Stimulated activated CD4-positive, alpha-beta T cell treated with anti-CD3 and anti-CD28 coated beads, Interleukin-4, amount 100 ng/mL, for 4 hours (primary cell): ENCODE measurements around the gene LIMS2.

ENCODE experiments used
- DNase-seq, 2 experiments: peaks; one replicate each; pipeline ENCODE4 v3.0.0-alpha.2; 2020

Gene LIMS2, protein sequence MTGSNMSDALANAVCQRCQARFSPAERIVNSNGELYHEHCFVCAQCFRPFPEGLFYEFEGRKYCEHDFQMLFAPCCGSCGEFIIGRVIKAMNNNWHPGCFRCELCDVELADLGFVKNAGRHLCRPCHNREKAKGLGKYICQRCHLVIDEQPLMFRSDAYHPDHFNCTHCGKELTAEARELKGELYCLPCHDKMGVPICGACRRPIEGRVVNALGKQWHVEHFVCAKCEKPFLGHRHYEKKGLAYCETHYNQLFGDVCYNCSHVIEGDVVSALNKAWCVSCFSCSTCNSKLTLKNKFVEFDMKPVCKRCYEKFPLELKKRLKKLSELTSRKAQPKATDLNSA

GRCh38 chr2:127675331-127676261, at the start of gene LIMS2:
Gene LIMS2, minus strand, starts transcription at chr2:127675530. Its CDS starts 506 bp downstream, at chr2:127675024.
- no peak for DNase-seq

- DNase-seq = no peak
Observed at GRCh38 chr2:127722807-127723206, 47.5 kb upstream of the LIMS2 start.

DNA sequence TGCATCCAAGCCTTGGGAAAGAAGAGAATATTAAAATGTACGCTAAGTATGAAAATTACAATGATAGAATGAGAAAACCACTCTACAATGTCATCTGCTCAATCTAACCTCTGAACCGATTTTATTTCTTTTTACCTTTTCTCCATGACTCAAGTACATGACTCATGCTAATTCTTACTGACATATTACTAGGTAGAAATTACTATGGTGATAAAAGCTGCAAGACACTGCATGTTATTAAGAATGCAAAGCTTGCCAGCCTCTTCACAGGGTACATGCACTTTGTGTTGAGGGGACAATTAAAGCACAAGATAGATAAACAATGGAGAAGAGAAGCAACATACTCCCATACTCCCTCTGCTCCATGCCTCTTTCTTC, 46.6 kb upstream of the LIMS2 start:
- no peak for DNase-seq

DNA sequence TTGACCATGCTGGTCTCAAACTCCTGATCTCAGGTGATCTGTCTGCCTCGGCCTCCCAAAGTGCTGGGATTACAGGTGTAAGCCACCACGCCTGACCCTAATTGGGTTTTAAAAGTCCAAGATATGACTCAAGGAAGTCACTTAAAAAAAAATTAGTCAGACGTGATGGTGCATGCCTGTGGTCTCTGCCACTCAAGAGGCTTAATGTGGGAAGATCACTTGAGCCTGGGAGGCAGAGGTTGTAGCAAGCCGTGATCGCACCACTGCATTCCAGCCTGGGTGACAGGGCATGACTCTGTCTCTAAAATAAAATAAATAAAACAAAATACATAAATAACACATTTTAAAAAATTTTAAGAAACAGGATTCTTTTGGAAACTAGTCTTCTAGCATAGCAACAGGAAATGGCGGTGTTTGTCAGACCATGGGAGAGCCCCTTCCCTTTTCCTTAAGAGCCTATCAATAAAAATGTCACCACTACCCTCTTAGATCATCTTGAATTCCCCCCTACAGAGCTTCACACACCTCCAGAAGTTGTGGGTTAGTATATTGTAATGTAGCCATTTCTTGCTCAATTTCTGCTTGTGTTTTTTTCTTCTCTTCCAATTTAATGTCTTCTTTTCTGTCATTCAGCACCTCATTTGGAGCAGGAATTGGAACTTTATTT, 46.1 kb upstream of the LIMS2 start:
- no peak for DNase-seq

DNA sequence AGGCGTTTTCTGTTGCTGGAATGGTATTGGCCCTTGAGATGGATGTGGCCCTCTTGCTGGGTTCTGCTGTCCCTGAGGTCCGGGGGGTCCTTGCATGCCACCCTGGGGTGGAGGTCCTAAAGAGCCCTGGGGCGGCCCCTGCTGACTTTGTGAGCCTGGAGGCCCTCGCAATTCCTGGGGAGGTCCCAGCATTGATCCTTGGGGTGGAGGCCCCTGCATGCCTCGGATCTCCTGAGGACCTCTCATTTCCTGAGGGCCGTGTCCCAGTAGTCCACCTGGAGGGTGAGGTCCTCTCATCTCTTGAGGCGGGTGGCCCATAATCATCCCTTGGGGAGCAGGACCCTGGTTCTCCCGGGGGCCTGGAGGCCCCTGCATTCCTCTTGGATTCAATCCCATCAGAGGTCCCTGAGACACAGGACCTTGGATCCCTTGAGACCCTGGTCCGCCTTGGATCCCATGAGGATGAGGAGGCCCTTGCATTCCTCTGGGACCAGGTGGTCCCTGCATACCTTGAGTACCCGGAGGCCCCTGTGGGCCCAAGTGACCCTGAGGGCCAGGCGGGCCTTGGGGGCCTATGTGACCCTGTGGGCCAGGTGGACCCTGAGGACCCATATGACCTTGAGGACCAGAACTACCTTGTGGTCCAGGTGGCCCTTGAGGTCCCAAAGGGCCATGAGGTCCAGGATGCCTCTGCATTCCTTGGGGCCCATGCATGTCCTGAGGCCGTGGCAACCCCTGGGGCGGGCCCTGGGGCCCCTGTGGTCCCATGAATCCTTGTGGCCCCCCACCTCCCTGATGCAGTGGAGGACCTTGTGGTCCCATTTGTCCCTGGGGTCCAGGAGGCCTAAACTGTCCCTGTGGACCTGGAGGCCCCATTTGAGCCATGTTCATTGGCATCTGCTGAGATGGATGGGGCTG, 44.2 kb upstream of the LIMS2 start:
- DNase-seq = no peak

- DNase-seq = no peak
Observed at GRCh38 chr2:127718271-127718670, 42.9 kb upstream of the LIMS2 start.

DNA sequence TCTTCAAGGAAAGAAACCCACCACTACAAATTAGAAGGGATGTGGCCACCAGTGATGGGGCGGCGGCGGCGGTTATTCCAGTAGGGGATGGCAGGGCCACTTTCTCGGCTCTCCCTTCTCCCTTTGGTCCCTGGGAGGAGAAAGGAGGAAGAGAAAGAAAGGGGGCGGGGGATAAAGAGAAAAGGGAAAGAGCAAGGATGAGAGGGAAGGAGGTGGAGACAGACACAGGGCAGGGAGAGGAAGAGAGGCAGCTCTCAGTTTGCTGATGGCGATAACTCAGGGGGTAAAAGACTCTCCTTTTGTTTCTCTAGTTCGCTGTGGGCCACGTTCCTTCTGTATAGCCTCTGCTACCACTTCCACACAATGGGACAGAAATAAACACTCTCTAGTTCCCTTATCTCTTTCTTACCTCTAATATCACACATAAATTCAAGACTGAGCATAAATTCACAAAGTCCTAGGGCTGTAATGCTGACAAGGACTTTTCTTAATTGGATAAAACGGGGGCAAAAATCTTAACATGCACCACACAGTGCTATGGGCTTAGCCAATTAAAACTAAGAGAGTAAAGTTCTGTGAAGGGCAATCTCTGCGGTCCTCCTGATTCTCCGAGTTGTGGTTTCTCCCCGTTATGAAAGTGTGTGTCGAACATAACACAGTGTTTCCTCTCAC, 40.6 kb upstream of the LIMS2 start:
- DNase-seq = no peak

GRCh38 chr2:127713562-127713961, 38.2 kb upstream of the LIMS2 start:
- DNase-seq = no peak

DNA sequence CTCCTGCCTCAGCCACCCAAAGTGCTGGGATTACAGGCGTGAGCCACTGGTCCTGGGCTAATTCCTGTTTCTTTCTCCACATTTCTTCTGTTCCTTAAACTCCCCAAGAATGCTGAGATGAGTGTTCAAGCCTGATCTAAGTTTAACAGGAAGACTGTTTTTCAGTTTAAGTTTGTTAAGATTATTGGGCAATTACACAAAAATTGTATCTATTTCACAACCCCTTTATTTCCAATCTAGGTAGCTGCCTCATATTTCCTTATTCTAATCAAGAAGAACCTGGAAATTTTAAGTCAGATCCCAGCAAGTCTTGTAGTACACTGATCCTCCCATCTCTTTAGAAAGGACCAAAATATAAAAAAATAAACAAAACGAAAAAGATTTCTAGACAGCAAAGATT, 37.7 kb upstream of the LIMS2 start:
- DNase-seq = no peak

DNA sequence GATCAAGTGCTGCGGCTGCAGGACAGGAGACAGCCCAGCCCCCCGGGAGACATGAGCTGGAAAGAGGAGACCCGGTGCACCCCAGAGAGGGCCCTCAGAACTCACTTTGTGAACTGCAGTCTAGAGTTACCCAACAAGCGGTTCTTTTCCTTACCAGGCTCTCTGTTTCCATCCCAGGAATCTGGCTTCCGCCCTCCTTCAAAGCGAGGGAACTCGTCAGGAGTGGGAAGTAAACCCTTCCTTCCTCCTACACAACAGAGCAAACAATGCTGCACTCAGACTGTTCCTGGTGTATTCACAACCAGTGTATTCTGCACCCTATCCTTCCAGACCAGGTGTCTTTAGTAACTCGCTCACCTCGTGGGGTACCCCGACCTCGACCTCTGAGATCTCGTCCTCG, 34.0 kb upstream of the LIMS2 start:
- no peak for DNase-seq

DNA sequence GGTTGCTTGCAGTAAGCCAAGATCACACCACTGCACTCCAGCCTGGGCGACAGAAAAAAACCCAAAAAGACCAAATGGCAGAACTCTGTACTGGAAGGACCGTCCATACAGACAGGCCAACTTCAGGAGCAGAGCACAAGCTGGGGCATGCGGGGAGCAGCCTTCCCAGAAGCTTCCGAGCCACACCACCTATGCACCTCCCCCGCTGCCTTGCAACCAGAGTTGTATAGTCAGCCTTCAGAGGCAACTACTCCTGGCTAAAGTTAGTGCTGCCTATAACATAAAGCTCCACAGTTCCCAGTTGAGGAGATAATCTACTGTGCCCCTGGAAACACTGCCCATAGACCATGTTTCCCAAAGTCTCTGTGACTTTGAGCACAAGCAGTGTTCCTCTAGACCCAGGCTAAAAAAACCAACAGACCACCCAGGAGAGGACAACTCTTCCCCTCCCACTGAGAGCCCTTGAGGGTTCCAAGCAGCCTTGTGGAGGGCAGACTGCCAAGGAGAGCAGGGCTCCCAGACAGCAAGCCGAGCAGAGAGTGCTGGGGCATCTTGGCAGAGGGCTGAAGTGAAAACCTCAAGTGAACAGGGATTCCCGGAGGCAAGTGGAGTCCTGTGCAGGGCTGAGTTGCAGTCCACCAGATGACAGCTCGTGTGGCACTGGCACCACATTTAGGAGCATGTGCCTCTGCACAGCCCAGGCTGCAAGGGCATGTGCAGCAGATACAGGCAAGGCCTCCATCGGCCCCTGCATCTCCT, 32.7 kb upstream of the LIMS2 start:
- DNase-seq = no peak

DNA sequence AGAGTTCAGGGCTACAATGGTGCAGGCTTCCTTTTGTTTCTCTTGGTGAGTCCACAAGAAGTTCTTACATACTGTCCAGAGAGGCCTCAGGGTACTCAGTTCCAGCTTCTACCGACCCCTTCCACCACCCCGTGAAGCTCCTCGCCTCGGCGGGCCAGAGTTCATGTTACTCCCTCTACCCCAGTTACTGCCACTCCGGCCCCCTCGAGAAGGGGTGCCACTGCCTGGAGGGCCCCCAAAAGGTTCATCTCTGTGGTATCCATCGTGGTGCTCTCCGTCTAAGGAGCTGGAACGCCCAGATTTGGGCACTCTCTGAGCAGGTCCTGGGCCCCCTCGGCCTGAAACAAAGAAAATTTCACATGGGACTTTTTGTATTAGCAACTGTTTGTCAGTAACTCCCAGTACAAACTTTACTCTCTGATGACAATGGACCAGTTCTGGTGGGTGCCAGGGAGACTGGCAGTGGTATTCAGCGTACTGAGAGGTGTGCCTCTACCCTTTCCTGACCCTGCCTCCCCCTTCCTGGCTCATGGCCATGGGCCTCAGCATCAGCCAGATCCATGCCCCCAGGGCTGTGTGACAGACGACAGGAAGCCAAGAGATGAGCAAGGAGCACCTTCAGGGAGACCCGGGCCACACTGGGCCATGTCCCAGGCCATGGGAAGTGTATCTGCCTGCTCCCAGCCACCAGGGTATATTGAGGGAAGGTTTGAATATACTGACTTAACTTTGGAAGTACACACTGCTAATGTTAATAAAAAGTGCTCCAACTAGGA, 31.1 kb upstream of the LIMS2 start:
- no peak for DNase-seq

DNA sequence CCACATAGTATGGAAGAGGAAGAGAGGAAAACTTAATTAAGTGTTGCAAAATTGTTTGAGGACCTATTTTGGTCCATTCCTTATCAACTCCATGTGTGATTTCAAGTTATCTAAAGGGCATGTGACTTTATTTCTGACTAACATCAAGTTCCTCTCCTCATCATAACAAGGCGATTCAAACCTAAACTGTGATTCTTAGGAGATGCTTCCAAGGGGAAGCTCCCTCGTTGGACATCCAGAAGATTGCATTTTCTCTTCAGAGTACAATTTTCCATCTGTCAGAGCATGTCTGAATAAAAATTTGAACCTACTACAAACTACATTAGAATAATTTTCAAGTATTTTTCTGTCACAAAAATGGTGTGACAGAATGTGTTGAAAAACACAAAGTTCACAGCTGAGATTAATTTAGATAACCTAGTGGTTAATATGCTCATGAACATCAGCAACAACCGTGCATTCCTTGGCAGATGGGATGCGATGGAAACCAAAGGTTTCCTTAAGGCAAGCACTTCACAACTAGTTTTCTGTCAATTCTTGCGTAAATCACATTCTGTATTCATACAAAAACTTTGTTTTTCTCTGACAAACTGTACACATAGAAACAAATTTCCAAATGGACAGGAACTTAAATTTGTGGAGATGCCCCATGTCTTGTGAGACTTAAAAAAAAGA, 30.2 kb upstream of the LIMS2 start:
- DNase-seq = no peak

GRCh38 chr2:127704641-127705390, 29.5 kb upstream of the LIMS2 start:
- no peak for DNase-seq

DNA sequence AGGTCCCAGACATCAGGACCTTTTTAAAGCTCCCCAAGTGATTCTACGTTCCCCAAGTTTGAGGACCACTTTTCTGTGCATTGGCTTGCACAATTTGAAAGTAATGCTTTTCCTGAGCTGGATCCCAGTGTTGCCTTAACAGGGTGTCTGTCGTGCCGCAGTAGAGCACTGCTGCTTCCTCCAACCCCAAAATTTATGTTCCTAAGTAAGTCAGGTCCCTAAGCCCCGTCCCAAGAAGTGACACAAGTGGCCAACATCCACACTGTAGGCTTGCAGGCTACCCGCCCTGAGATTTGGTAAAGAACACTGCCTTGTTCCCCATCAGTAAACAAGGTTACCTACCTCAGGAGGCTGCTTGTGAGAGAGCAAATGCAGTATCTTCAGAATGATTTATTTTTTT, 28.0 kb upstream of the LIMS2 start:
- DNase-seq = no peak

- no peak for DNase-seq
Observed at GRCh38 chr2:127702395-127703009, 27.2 kb upstream of the LIMS2 start.

- DNase-seq = peak; percentile 72 to 79
Observed at GRCh38 chr2:127701651-127702394, 26.5 kb upstream of the LIMS2 start.

GRCh38 chr2:127701193-127701650, 25.9 kb upstream of the LIMS2 start, which contains the start of gene SFT2D3:
Gene SFT2D3, plus strand, starts transcription at chr2:127701497. Its CDS starts 32 bp downstream, at chr2:127701529.
- peak; percentile 87 to 89 for DNase-seq
